Suprapubic skin (tissue), 4 donors: ENCODE data around the gene DHX34. TPM values are rescaled to one million over a fixed set of nuclear protein-coding genes. Genes with fewer than 3 reads are reported as not detected.
"Not testable (repeated sequence)": the region's sequence is repeated elsewhere in the genome, so short reads cannot be mapped to it uniquely, and the experiment has no call there.

Source experiments
- DNase-seq, 2 donors: peaks; one replicate each; pipeline ENCODE4 v3.0.0-alpha.2; 2019; ENCODE audit warnings: low spot score in 2 of 2
- H3K27ac ChIP-seq: fragments of 200-600 bp; sonication (generic); one replicate; pipeline ENCODE4 v1.5.1; 2019
- H3K27me3 ChIP-seq: fragments of 200-600 bp; sonication (generic); one replicate; pipeline ENCODE4 v1.5.1; 2019
- H3K36me3 ChIP-seq: fragments of 200-600 bp; sonication (generic); one replicate; pipeline ENCODE4 v1.5.1; 2019
- H3K4me1 ChIP-seq: fragments of 200-600 bp; sonication (generic); one replicate; pipeline ENCODE4 v1.5.1; 2019
- H3K4me3 ChIP-seq: fragments of 200-600 bp; sonication (generic); one replicate; pipeline ENCODE4 v1.5.1; 2019; ENCODE audit warnings: mild to moderate bottlenecking
- H3K9me3 ChIP-seq: fragments of 200-600 bp; sonication (generic); one replicate; pipeline ENCODE4 v1.5.1; 2019
- CTCF ChIP-seq, 2 donors: fragments of 200-600 bp in 1 of 2; fragments of 450-650 bp in 1 of 2; sonication (generic) in 1 of 2; IDR thresholded peaks; one replicate each; pipeline ENCODE4 v1.5.1; 2016 to 2019; ENCODE audit warnings: antibody characterized with exemption in 2 of 2, mild to moderate bottlenecking in 1 of 2, moderate library complexity in 1 of 2
- EP300 ChIP-seq: sonication (generic); formaldehyde crosslinking; IDR thresholded peaks from one replicate; pipeline ENCODE4 v1.6.1; 2017; ENCODE audit warnings: antibody characterized with exemption
- POLR2A ChIP-seq, 2 donors: fragments of 450-650 bp; IDR thresholded peaks; one replicate each; pipeline ENCODE4 v1.6.1; 2017; ENCODE audit warnings: antibody characterized with exemption in 2 of 2, mild to moderate bottlenecking in 2 of 2, moderate library complexity in 2 of 2
- POLR2AphosphoS5 ChIP-seq, 3 donors: sonication (generic); formaldehyde crosslinking; IDR thresholded peaks; one replicate each; pipeline ENCODE4 v1.6.1; 2017; ENCODE audit warnings: antibody characterized with exemption in 3 of 3
- WGBS: methylation state at CpG from one replicate; pipeline ENCODE4 v1.1.5; 2018; 5-methylcytosine and 5-hydroxymethylcytosine counted together
- total RNA-seq, 4 donors: library from RNA; depleted of rRNA; stranded (reverse); fragments of >200 nt; gene quantifications; one replicate each; pipeline ENCODE4 v1.1.0, GENCODE V29; 2016

DHX34 gene
- total RNA-seq, result 10 to 100 TPM; 21.6 to 32.2 (median 25.3) TPM

GRCh38 chr19:47348819-47349795, at the start of gene DHX34:
Gene DHX34 (plus strand): TSS chr19:47349315. CDS start chr19:47353031, 3,716 bp downstream.
- peak; percentile 99 for DNase-seq
- peak within 1 kb of the TSS; percentile 76 for H3K27ac ChIP-seq
- no peaks in the 10 kb centered on the region for H3K27me3 ChIP-seq
- peaks cover 17% of the 10 kb centered on the region for H3K4me1 ChIP-seq
- 3% methylated on average over 54 of the region's 63 CpGs for WGBS
- peaks cover 16% of the 10 kb centered on the region for H3K36me3 ChIP-seq
- peak within 1 kb of the TSS; percentile 90 for H3K4me3 ChIP-seq
- peak; percentile 98 to 100 for TF ChIP-seq CTCF (IDR thresholded peaks at IDR 0.05)
- peak in 1 of 2 donors; percentile 61 for TF ChIP-seq POLR2A (IDR thresholded peaks at IDR 0.05)
- peak in 2 of 3 donors; percentile 12 to 20 for TF ChIP-seq POLR2AphosphoS5 (IDR thresholded peaks at IDR 0.05)
- no peak for TF ChIP-seq EP300
- H3K9me3 ChIP-seq, result no peaks in the 10 kb centered on the region

- not testable (repeated sequence) for H3K36me3 ChIP-seq, DNase-seq, H3K4me3 ChIP-seq, H3K27ac ChIP-seq, H3K4me1 ChIP-seq, H3K9me3 ChIP-seq, H3K27me3 ChIP-seq
- WGBS, result 93% methylated on average over 14 of the region's 14 CpGs
Measured at GRCh38 chr19:47300867-47301266, 48.2 kb upstream of the DHX34 start.

- Histone ChIP-seq H3K9me3 (no peaks in the 10 kb centered on the region), H3K4me3 (no peak overlapping the region), H3K4me1 (peaks cover 7% of the 10 kb centered on the region), H3K27ac (no peak overlapping the region), H3K36me3 (no peaks in the 10 kb centered on the region), H3K27me3 (no peaks in the 10 kb centered on the region)
- no peak for TF ChIP-seq EP300
- WGBS, result 86% methylated on average over 10 of the region's 10 CpGs
- DNase-seq, result no peak
Measured at GRCh38 chr19:47302249-47302648, 46.9 kb upstream of the DHX34 start.

GRCh38 chr19:47303966-47304365, 45.1 kb upstream of the DHX34 start:
- TF ChIP-seq POLR2A (IDR thresholded peaks at IDR 0.05) (no peak), CTCF (IDR thresholded peaks at IDR 0.05) (no peak), POLR2AphosphoS5 (IDR thresholded peaks at IDR 0.05) (no peak), EP300 (no peak)
- peaks cover 7% of the 10 kb centered on the region for H3K4me1 ChIP-seq
- 69% methylated on average over 6 of the region's 6 CpGs for WGBS
- no peaks in the 10 kb centered on the region for H3K36me3 ChIP-seq
- H3K27me3 ChIP-seq, result no peaks in the 10 kb centered on the region
- no peak overlapping the region for H3K4me3 ChIP-seq
- no peaks in the 10 kb centered on the region for H3K9me3 ChIP-seq
- DNase-seq, result no peak
- H3K27ac ChIP-seq, result no peak overlapping the region

- Histone ChIP-seq H3K36me3 (no peaks in the 10 kb centered on the region), H3K27me3 (peaks cover 2% of the 10 kb centered on the region), H3K27ac (no peak overlapping the region), H3K4me3 (no peak overlapping the region), H3K9me3 (no peaks in the 10 kb centered on the region), H3K4me1 (peaks cover 7% of the 10 kb centered on the region)
- DNase-seq, result peak; percentile 91
- WGBS, result 5% methylated on average over 14 of the region's 14 CpGs
- TF ChIP-seq POLR2AphosphoS5 (IDR thresholded peaks at IDR 0.05) (peak in 2 of 3 donors; percentile 53 to 83), EP300 (no peak), POLR2A (IDR thresholded peaks at IDR 0.05) (no peak), CTCF (IDR thresholded peaks at IDR 0.05) (peak; percentile 73 to 94)
Measured at GRCh38 chr19:47305309-47305751, 43.8 kb upstream of the DHX34 start.

- DNase-seq, result no peak
Measured at GRCh38 chr19:47306303-47306702, 42.8 kb upstream of the DHX34 start.

More at GRCh38 chr19:47306303-47306702, 42.8 kb upstream of the DHX34 start:
- Histone ChIP-seq H3K27me3 (peaks cover 9% of the 10 kb centered on the region), H3K36me3 (no peaks in the 10 kb centered on the region), H3K4me3 (no peak overlapping the region), H3K9me3 (no peaks in the 10 kb centered on the region), H3K4me1 (peaks cover 11% of the 10 kb centered on the region), H3K27ac (no peak overlapping the region)
- WGBS, result 88% methylated on average over 3 of the region's 3 CpGs
- TF ChIP-seq POLR2A (IDR thresholded peaks at IDR 0.05) (no peak), POLR2AphosphoS5 (IDR thresholded peaks at IDR 0.05) (no peak), CTCF (IDR thresholded peaks at IDR 0.05) (no peak), EP300 (no peak)
